Right hindlimb (tissue), 1 donor: ENCODE measurements around the gene U2SURP.
"Not testable (repeated sequence)": the region's sequence is repeated elsewhere in the genome, so short reads cannot be mapped to it uniquely, and the experiment has no call there.

Source experiments
- DNase-seq: peaks from one replicate; pipeline ENCODE4 v3.0.0-alpha.2; 2018

Gene U2SURP

GRCh38 chr3:142977399-142977728 lies 24.0 kb upstream of the U2SURP start:
- DNase-seq, result no peak

- no peak for DNase-seq
Observed at GRCh38 chr3:142981108-142981507, 20.3 kb upstream of the U2SURP start.

- DNase-seq, result no peak
Observed at GRCh38 chr3:142982038-142982773, 19.2 kb upstream of the U2SURP start.

GRCh38 chr3:142983318-142983717 lies 18.1 kb upstream of the U2SURP start:
- DNase-seq, result no peak

- no peak for DNase-seq
Observed at GRCh38 chr3:142984255-142984654, 17.1 kb upstream of the U2SURP start.

- no peak for DNase-seq
Observed at GRCh38 chr3:142987080-142987700, 14.2 kb upstream of the U2SURP start.

- peak; percentile 22 for DNase-seq
Observed at GRCh38 chr3:142987707-142988106, 13.7 kb upstream of the U2SURP start.

GRCh38 chr3:142988221-142988620 lies 13.1 kb upstream of the U2SURP start:
- DNase-seq, result not testable (repeated sequence)

GRCh38 chr3:142988826-142989225 lies 12.5 kb upstream of the U2SURP start:
- not testable (repeated sequence) for DNase-seq

GRCh38 chr3:142990721-142991120 lies 10.6 kb upstream of the U2SURP start:
- no peak for DNase-seq

GRCh38 chr3:142992323-142992722 lies 9.0 kb upstream of the U2SURP start:
- DNase-seq, result no peak

- peak; percentile 48 for DNase-seq
Observed at GRCh38 chr3:142993958-142994442, 7.4 kb upstream of the U2SURP start.

GRCh38 chr3:142997330-142997729 lies 4.0 kb upstream of the U2SURP start:
- no peak for DNase-seq

- no peak for DNase-seq
Observed at GRCh38 chr3:142998439-142998838, 2.9 kb upstream of the U2SURP start.

GRCh38 chr3:142999881-143000280 lies 1.5 kb upstream of the U2SURP start:
- DNase-seq, result no peak

GRCh38 chr3:143000528-143000927 lies 842 bp upstream of the U2SURP start:
- peak; percentile 20 for DNase-seq

- no peak for DNase-seq
Observed at GRCh38 chr3:143001034-143001368, 369 bp upstream of the U2SURP start.

- DNase-seq, result no peak
Observed at GRCh38 chr3:143002083-143002712, 828 bp downstream of the U2SURP start.

GRCh38 chr3:143002727-143003126 lies 1.4 kb downstream of the U2SURP start:
- DNase-seq, result no peak

- DNase-seq, result no peak
Observed at GRCh38 chr3:143004823-143005222, 3.5 kb downstream of the U2SURP start.

- DNase-seq, result no peak
Observed at GRCh38 chr3:143010024-143010423, 8.7 kb downstream of the U2SURP start.

GRCh38 chr3:143011705-143012104 lies 10.3 kb downstream of the U2SURP start:
- no peak for DNase-seq

- DNase-seq, result no peak
Observed at GRCh38 chr3:143014921-143015320, 13.6 kb downstream of the U2SURP start.

GRCh38 chr3:143016321-143016972 lies 15.1 kb downstream of the U2SURP start:
- no peak for DNase-seq
